ENCODE measurements around the gene NHLRC2. TPM values are rescaled to one million over a fixed set of nuclear protein-coding genes. Genes with fewer than 3 reads are reported as not detected.

Gene NHLRC2
- total RNA-seq, 1 donor from 2014 or later = 39.9 TPM

- H3K36me3 Mint-ChIP-seq = peaks cover 40% of the 10 kb centered on the region
- peaks cover 26% of the 10 kb centered on the region for H3K9me3 Mint-ChIP-seq
- H3K27me3 Mint-ChIP-seq (ENCODE audit: low read depth) = no peaks in the 10 kb centered on the region
- peaks cover 10% of the 10 kb centered on the region for H3K4me1 Mint-ChIP-seq
- no peak overlapping the region for H3K27ac Mint-ChIP-seq
- TF ChIP-seq CTCF (IDR thresholded peaks at IDR 0.05; ENCODE audit: unreplicated experiment) = no peak
- DNase-seq (ENCODE audit: low spot score in 2 of 2, unreplicated experiment in 2 of 2) = no peak
- H3K4me3 Mint-ChIP-seq = no peak overlapping the region
These were observed 36.3 kb downstream of the NHLRC2 start for GRCh38 chr10:113890769-113891168.

- Mint-ChIP-seq H3K36me3 (peaks cover 33% of the 10 kb centered on the region), H3K27ac (peak overlapping the region; percentile 57), H3K27me3 (ENCODE audit: low read depth) (no peaks in the 10 kb centered on the region), H3K4me3 (no peak overlapping the region), H3K4me1 (peaks cover 10% of the 10 kb centered on the region), H3K9me3 (peaks cover 22% of the 10 kb centered on the region)
- no peak for TF ChIP-seq CTCF (IDR thresholded peaks at IDR 0.05; ENCODE audit: unreplicated experiment)
- DNase-seq (ENCODE audit: low spot score in 2 of 2, unreplicated experiment in 2 of 2) = no peak
These were observed 37.0 kb downstream of the NHLRC2 start for GRCh38 chr10:113891476-113891875.

GRCh38 chr10:113893570-113893969, 39.1 kb downstream of the NHLRC2 start:
- Mint-ChIP-seq H3K27me3 (ENCODE audit: low read depth) (no peaks in the 10 kb centered on the region), H3K4me3 (no peak overlapping the region), H3K36me3 (peaks cover 19% of the 10 kb centered on the region), H3K4me1 (peaks cover 14% of the 10 kb centered on the region), H3K27ac (peak overlapping the region; percentile 22), H3K9me3 (peaks cover 15% of the 10 kb centered on the region)
- no peak for DNase-seq (ENCODE audit: low spot score in 2 of 2, unreplicated experiment in 2 of 2)
- TF ChIP-seq CTCF (IDR thresholded peaks at IDR 0.05; ENCODE audit: unreplicated experiment) = no peak

GRCh38 chr10:113894581-113894980, 40.1 kb downstream of the NHLRC2 start:
- no peak overlapping the region for H3K27ac Mint-ChIP-seq
- peaks cover 14% of the 10 kb centered on the region for H3K9me3 Mint-ChIP-seq
- H3K27me3 Mint-ChIP-seq (ENCODE audit: low read depth) = no peaks in the 10 kb centered on the region
- no peak overlapping the region for H3K4me3 Mint-ChIP-seq
- H3K4me1 Mint-ChIP-seq = peaks cover 14% of the 10 kb centered on the region
- no peak for DNase-seq (ENCODE audit: low spot score in 2 of 2, unreplicated experiment in 2 of 2)
- H3K36me3 Mint-ChIP-seq = peaks cover 25% of the 10 kb centered on the region
- no peak for TF ChIP-seq CTCF (IDR thresholded peaks at IDR 0.05; ENCODE audit: unreplicated experiment)

GRCh38 chr10:113895018-113895417, 40.6 kb downstream of the NHLRC2 start:
- no peak overlapping the region for H3K4me3 Mint-ChIP-seq
- H3K36me3 Mint-ChIP-seq = peaks cover 20% of the 10 kb centered on the region
- H3K27me3 Mint-ChIP-seq (ENCODE audit: low read depth) = no peaks in the 10 kb centered on the region
- no peak for TF ChIP-seq CTCF (IDR thresholded peaks at IDR 0.05; ENCODE audit: unreplicated experiment)
- H3K4me1 Mint-ChIP-seq = peaks cover 14% of the 10 kb centered on the region
- no peak for DNase-seq (ENCODE audit: low spot score in 2 of 2, unreplicated experiment in 2 of 2)
- H3K9me3 Mint-ChIP-seq = peaks cover 11% of the 10 kb centered on the region
- H3K27ac Mint-ChIP-seq = no peak overlapping the region

All from mesothelial cell of epicardium (in vitro differentiated cells).